Measurements from ENCODE around the gene PPARGC1A. TPM values are rescaled to one million over a fixed set of nuclear protein-coding genes. Genes with fewer than 3 reads are reported as not detected.
A peak's percentile ranks its signal among the peaks of the same experiment; 100 is the strongest.

Gene PPARGC1A
- total and polyA plus RNA-seq, 2 of the 13 experiments (the other 11 are each of a cell fraction or from before 2014, with no cell fraction given), result 20.7 to 37.3 TPM

DNA sequence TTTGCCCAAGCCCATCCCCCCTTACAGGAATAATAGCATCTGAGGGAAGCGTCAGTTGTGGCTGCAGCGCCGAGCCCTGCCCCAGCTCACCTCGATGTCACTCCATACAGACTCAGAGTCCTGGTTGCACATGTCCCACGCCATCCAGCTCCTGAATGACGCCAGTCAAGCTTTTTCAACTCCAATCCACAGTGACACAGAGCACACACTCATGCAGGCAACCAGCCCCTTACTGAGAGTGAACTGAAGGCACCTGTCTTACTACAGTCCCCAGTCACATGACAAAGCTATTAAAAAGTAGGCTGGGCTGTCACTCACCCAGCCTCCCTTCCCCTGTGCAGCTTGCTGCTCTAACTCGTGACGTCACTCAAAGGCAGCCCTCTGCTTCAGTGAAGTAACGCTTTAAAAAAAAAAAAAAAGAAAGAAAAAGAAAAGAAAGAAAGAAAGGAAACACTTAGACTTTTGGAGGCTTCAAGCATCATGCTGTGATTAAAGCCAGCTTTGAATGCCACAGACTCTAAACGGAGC is at the start of gene PPARGC1A (continued):
- TF ChIP-seq, protein P1, sequence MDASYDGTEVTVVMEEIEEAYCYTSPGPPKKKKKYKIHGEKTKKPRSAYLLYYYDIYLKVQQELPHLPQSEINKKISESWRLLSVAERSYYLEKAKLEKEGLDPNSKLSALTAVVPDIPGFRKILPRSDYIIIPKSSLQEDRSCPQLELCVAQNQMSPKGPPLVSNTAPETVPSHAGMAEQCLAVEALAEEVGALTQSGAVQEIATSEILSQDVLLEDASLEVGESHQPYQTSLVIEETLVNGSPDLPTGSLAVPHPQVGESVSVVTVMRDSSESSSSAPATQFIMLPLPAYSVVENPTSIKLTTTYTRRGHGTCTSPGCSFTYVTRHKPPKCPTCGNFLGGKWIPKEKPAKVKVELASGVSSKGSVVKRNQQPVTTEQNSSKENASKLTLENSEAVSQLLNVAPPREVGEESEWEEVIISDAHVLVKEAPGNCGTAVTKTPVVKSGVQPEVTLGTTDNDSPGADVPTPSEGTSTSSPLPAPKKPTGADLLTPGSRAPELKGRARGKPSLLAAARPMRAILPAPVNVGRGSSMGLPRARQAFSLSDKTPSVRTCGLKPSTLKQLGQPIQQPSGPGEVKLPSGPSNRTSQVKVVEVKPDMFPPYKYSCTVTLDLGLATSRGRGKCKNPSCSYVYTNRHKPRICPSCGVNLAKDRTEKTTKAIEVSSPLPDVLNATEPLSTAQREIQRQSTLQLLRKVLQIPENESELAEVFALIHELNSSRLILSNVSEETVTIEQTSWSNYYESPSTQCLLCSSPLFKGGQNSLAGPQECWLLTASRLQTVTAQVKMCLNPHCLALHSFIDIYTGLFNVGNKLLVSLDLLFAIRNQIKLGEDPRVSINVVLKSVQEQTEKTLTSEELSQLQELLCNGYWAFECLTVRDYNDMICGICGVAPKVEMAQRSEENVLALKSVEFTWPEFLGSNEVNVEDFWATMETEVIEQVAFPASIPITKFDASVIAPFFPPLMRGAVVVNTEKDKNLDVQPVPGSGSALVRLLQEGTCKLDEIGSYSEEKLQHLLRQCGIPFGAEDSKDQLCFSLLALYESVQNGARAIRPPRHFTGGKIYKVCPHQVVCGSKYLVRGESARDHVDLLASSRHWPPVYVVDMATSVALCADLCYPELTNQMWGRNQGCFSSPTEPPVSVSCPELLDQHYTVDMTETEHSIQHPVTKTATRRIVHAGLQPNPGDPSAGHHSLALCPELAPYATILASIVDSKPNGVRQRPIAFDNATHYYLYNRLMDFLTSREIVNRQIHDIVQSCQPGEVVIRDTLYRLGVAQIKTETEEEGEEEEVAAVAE (CRISPR knock-in tag; IDR thresholded peaks at IDR 0.05; ENCODE audit: borderline replicate concordance), result peak; percentile 70
- TF ChIP-seq EP300 (IDR thresholded peaks at IDR 0.05; ENCODE audit: low read depth in 2 of 2, low read length in 2 of 2) (no peak), EP300 (CRISPR knock-in tag; IDR thresholded peaks at IDR 0.05; ENCODE audit: borderline replicate concordance) (no peak; the same call in 1 of the 2 replicates), IRF2 (CRISPR knock-in tag; IDR thresholded peaks at IDR 0.05) (peak; percentile 62; the same call in 1 of the 2 replicates), ZNF431 (CRISPR knock-in tag; IDR thresholded peaks at IDR 0.05; ENCODE audit: borderline replicate concordance, low read depth) (0 out of 2 replicates have a peak, but pooled peaks have one; percentile 26), ESRRA (CRISPR knock-in tag; IDR thresholded peaks at IDR 0.05; ENCODE audit: low read depth) (0 out of 2 replicates have a peak, but pooled peaks have one; percentile 34), ZSCAN22 (CRISPR knock-in tag; IDR thresholded peaks at IDR 0.05) (no peak), ZNF747 (CRISPR knock-in tag; IDR thresholded peaks at IDR 0.05; ENCODE audit: borderline replicate concordance) (no peak), ATM (IDR thresholded peaks at IDR 0.05; ENCODE audit: borderline replicate concordance) (no peak), PITX1 (CRISPR knock-in tag; IDR thresholded peaks at IDR 0.05) (0 out of 2 replicates have a peak, but pooled peaks have one; percentile 35), NR1H2 (CRISPR knock-in tag; IDR thresholded peaks at IDR 0.05; ENCODE audit: borderline replicate concordance, low read depth) (no peak), PHF8 (CRISPR knock-in tag; IDR thresholded peaks at IDR 0.05) (peak; percentile 45; the same call in 1 of the 2 replicates), ZFP82 (CRISPR knock-in tag; IDR thresholded peaks at IDR 0.05; ENCODE audit: borderline replicate concordance) (no peak), KDM2A (CRISPR knock-in tag; IDR thresholded peaks at IDR 0.05; ENCODE audit: borderline replicate concordance, low read depth) (peak; percentile 67; the same call in 1 of the 2 replicates), POGZ (CRISPR knock-in tag; IDR thresholded peaks at IDR 0.05) (peak; percentile 62; the same call in 1 of the 2 replicates), CBX1 (IDR thresholded peaks at IDR 0.05; ENCODE audit: low read depth) (peak; percentile 74), ARNTL (CRISPR knock-in tag; IDR thresholded peaks at IDR 0.05) (no peak), ZNF746 (CRISPR knock-in tag; IDR thresholded peaks at IDR 0.05) (no peak), ZNF737 (CRISPR knock-in tag; IDR thresholded peaks at IDR 0.05; ENCODE audit: borderline replicate concordance) (0 out of 2 replicates have a peak, but pooled peaks have one; percentile 44), ZNF224 (CRISPR knock-in tag; IDR thresholded peaks at IDR 0.05) (peak; percentile 44; the same call in 1 of the 2 replicates)
- TF ChIP-seq, protein P2, sequence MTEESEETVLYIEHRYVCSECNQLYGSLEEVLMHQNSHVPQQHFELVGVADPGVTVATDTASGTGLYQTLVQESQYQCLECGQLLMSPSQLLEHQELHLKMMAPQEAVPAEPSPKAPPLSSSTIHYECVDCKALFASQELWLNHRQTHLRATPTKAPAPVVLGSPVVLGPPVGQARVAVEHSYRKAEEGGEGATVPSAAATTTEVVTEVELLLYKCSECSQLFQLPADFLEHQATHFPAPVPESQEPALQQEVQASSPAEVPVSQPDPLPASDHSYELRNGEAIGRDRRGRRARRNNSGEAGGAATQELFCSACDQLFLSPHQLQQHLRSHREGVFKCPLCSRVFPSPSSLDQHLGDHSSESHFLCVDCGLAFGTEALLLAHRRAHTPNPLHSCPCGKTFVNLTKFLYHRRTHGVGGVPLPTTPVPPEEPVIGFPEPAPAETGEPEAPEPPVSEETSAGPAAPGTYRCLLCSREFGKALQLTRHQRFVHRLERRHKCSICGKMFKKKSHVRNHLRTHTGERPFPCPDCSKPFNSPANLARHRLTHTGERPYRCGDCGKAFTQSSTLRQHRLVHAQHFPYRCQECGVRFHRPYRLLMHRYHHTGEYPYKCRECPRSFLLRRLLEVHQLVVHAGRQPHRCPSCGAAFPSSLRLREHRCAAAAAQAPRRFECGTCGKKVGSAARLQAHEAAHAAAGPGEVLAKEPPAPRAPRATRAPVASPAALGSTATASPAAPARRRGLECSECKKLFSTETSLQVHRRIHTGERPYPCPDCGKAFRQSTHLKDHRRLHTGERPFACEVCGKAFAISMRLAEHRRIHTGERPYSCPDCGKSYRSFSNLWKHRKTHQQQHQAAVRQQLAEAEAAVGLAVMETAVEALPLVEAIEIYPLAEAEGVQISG (CRISPR knock-in tag; IDR thresholded peaks at IDR 0.05), result no peak
- TF ChIP-seq, protein P3, sequence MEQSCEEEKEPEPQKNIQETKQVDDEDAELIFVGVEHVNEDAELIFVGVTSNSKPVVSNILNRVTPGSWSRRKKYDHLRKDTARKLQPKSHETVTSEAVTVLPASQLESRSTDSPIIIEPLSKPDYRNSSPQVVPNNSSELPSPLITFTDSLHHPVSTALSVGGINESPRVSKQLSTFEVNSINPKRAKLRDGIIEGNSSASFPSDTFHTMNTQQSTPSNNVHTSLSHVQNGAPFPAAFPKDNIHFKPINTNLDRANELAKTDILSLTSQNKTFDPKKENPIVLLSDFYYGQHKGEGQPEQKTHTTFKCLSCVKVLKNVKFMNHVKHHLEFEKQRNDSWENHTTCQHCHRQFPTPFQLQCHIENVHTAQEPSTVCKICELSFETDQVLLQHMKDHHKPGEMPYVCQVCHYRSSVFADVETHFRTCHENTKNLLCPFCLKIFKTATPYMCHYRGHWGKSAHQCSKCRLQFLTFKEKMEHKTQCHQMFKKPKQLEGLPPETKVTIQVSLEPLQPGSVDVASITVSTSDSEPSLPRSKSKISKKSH (CRISPR knock-in tag; IDR thresholded peaks at IDR 0.05; ENCODE audit: borderline replicate concordance), result no peak

Data from HepG2 (cell line).